ENCODE results near the gene ADD1. TPM values are rescaled to one million over a fixed set of nuclear protein-coding genes. Genes with fewer than 3 reads are reported as not detected.
"Not testable (repeated sequence)": the region's sequence is repeated elsewhere in the genome, so short reads cannot be mapped to it uniquely, and the experiment has no call there.

Gene ADD1
- total RNA-seq, 2 experiments from 2014 or later, result 153 TPM

DNA sequence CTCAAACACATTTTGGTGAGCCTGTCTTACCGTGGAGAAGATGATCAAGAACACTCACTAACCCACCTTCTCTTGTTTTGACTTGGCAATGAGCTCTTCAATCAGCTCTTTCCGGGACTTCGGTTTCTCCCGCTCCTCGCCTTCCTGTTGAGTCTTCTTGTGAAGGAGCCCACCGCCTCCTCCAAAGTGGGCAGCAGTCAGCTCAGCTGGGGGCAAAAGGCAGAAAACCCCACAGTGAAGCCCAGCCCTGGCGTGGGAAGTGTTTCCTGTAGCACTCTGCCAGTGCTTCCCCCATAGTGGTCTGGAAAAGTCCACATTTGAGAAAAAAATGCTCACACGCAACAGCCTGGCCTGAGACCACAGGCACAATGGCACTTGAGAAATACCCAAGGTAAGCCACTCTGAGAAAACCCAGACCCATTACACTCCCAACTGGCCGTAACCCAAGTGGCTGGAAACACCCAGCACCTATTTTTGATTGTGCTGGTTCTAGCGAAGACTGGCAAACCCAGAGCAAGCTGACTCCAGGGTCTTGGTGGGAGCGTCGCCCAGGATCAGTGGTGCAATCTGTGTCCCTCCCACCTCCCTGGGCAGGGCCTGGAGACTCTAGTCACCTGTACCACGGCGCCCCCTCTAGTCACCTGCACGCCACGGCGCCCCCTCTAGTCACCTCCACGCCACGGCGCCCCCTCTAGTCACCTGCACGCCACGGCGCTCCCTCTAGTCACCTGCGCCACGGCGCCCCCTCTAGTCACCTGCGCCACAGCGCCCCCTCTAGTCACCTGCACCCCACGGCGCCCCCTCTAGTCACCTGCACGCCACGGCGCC lies 110.9 kb downstream of the ADD1 start:
- TF ChIP-seq, protein P1, sequence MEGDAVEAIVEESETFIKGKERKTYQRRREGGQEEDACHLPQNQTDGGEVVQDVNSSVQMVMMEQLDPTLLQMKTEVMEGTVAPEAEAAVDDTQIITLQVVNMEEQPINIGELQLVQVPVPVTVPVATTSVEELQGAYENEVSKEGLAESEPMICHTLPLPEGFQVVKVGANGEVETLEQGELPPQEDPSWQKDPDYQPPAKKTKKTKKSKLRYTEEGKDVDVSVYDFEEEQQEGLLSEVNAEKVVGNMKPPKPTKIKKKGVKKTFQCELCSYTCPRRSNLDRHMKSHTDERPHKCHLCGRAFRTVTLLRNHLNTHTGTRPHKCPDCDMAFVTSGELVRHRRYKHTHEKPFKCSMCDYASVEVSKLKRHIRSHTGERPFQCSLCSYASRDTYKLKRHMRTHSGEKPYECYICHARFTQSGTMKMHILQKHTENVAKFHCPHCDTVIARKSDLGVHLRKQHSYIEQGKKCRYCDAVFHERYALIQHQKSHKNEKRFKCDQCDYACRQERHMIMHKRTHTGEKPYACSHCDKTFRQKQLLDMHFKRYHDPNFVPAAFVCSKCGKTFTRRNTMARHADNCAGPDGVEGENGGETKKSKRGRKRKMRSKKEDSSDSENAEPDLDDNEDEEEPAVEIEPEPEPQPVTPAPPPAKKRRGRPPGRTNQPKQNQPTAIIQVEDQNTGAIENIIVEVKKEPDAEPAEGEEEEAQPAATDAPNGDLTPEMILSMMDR (IDR thresholded peaks at IDR 0.05), result peak; percentile 28
- Mint-ChIP-seq H3K9me3 (no peaks in the 10 kb centered on the region), H3K27ac (peak overlapping the region; percentile 54), H3K36me3 (ENCODE audit: low read depth) (peaks cover 93% of the 10 kb centered on the region), H3K4me3 (no peak overlapping the region), H3K4me1 (ENCODE audit: low read depth) (peaks cover 46% of the 10 kb centered on the region), H3K27me3 (no peaks in the 10 kb centered on the region)
- ATAC-seq (ENCODE audit: poor library complexity) (peak; percentile 77), DNase-seq (peak in 8 of 14 experiments; percentile 29 to 83 (median 55))
- peaks cover 85% of the 10 kb centered on the region for H3K36me3 ChIP-seq (ENCODE audit: insufficient read depth, low read length)
- ChIA-PET CTCF (interaction anchor here (0.7 to 2.1 kb wide), 7 partner anchors 8 to 190 kb away, joined by 3 to 14 read pairs (median 4); partner anchors contain the start of genes GRK4 and NOP14), POLR2A (interaction anchor here (0.9 to 2.8 kb wide), 4 partner anchors 8 to 191 kb away, joined by 3 to 18 read pairs (median 8); partner anchors contain the start of gene GRK4)
- H3K4me1 ChIP-seq (ENCODE audit: insufficient read depth, low read length), result peaks cover 14% of the 10 kb centered on the region
- intact Hi-C loops (cut with DNase I, micrococcal nuclease), result loop anchor here in 1 of 2 experiments (2.0 kb wide), 1 partner anchor 190 kb away; no protein-coding TSS in a partner anchor
- H3K9me3 ChIP-seq (ENCODE audit: control insufficient read depth in 1 of 2, insufficient read depth in 1 of 2, low read length in 2 of 2), result no peaks in the 10 kb centered on the region
- H3K27ac ChIP-seq (ENCODE audit: low read depth in 1 of 2, low read length in 2 of 2), result peak overlapping the region; percentile 14 to 75
- H3K27me3 ChIP-seq (ENCODE audit: control insufficient read depth in 1 of 2, insufficient read depth in 2 of 2, low read length in 2 of 2), result no peaks in the 10 kb centered on the region
- no peak overlapping the region for H3K4me3 ChIP-seq (ENCODE audit: low read length)

DNA sequence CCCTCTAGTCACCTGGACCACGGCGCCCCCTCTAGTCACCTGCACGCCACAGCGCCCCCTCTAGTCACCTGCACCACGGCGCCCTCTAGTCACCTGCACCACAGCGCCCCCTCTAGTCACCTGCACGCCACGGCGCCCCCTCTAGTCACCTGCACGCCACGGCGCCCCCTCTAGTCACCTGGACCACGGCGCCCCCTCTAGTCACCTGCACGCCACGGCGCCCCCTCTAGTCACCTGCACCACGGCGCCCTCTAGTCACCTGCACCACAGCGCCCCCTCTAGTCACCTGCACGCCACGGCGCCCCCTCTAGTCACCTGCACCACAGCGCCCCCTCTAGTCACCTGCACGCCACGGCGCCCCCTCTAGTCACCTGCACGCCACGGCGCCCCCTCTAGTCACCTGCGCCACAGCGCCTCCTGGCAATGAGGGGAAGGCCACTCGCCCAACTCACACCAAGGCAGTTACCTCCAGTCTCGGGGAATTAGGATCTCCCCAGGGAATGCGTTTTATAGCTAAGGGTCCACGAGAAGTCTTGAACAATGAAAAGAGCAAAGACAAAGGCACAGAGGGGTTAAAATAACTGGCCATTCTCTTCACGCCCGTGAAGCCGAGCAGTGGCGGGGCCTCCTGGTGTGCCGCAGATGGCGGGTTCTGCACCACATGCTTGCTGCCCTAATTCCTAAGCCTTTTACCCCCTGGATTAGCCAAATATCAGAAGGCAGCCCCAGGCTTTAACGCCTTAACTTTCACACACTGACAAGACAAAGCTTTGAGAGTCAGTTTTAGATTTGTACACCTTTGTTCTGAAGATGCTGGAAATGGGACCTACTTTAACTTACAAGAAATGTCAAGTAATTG lies 111.8 kb downstream of the ADD1 start:
- Histone ChIP-seq H3K36me3 (ENCODE audit: insufficient read depth, low read length) (peaks cover 77% of the 10 kb centered on the region), H3K27ac (ENCODE audit: low read depth in 1 of 2, low read length in 2 of 2) (peak overlapping the region; percentile 14 to 47), H3K4me1 (ENCODE audit: insufficient read depth, low read length) (peaks cover 20% of the 10 kb centered on the region)
- H3K9me3 Mint-ChIP-seq; ATAC-seq (ENCODE audit: poor library complexity); H3K4me3 ChIP-seq (ENCODE audit: low read length); H3K27me3 Mint-ChIP-seq; H3K9me3 ChIP-seq (ENCODE audit: control insufficient read depth in 1 of 2, insufficient read depth in 1 of 2, low read length in 2 of 2); H3K4me3 Mint-ChIP-seq; H3K27me3 ChIP-seq (ENCODE audit: control insufficient read depth in 1 of 2, insufficient read depth in 2 of 2, low read length in 2 of 2): not testable (repeated sequence)
- intact Hi-C loops (cut with DNase I, micrococcal nuclease), result loop anchor here in 1 of 2 experiments (2.0 kb wide), 1 partner anchor 191 kb away; no protein-coding TSS in a partner anchor
- ChIA-PET CTCF (interaction anchor here (0.7 to 2.1 kb wide), 4 partner anchors 16 to 191 kb away, joined by 3 to 14 read pairs (median 4); no protein-coding TSS in a partner anchor), POLR2A (interaction anchor here (2.8 kb wide), 1 partner anchor 20 kb away, joined by 18 read pairs; no protein-coding TSS in a partner anchor)
- peaks cover 90% of the 10 kb centered on the region for H3K36me3 Mint-ChIP-seq (ENCODE audit: low read depth)
- peak overlapping the region; percentile 36 for H3K27ac Mint-ChIP-seq
- TF ChIP-seq, protein P1 (IDR thresholded peaks at IDR 0.05), result peak; percentile 8
- H3K4me1 Mint-ChIP-seq (ENCODE audit: low read depth), result peaks cover 54% of the 10 kb centered on the region
- peak in 1 of 14 experiments; percentile 44 for DNase-seq

DNA sequence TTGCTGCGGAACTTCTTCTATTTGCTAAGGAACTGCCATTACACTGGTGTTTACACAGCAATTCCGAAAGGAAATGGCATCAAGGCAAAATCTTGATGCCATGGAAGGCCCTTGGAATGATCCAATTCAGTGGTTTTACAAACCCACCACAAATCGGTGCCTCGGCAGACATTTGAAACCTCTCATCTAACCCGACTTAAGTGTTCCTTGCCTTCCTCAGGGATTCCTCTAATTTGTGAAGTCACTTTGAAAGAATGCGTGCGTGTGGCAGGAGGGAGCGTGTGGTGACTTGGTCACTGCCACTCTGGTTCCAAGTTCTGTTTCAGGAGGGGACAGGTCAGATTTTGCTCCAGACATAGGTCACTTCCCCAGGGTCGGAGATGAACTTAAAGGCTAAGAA lies 114.8 kb downstream of the ADD1 start:
- Mint-ChIP-seq H3K9me3 (no peaks in the 10 kb centered on the region), H3K36me3 (ENCODE audit: low read depth) (peaks cover 70% of the 10 kb centered on the region), H3K4me1 (ENCODE audit: low read depth) (peaks cover 71% of the 10 kb centered on the region), H3K27ac (no peak overlapping the region), H3K4me3 (no peak overlapping the region), H3K27me3 (no peaks in the 10 kb centered on the region)
- CTCF ChIA-PET, result no interaction called here
- no peak for ATAC-seq (ENCODE audit: poor library complexity)
- no peak for DNase-seq
- Histone ChIP-seq H3K27ac (ENCODE audit: low read depth in 1 of 2, low read length in 2 of 2) (no peak overlapping the region), H3K36me3 (ENCODE audit: insufficient read depth, low read length) (peaks cover 47% of the 10 kb centered on the region), H3K4me3 (ENCODE audit: low read length) (no peak overlapping the region), H3K4me1 (ENCODE audit: insufficient read depth, low read length) (peaks cover 40% of the 10 kb centered on the region), H3K9me3 (ENCODE audit: control insufficient read depth in 1 of 2, insufficient read depth in 1 of 2, low read length in 2 of 2) (no peaks in the 10 kb centered on the region), H3K27me3 (ENCODE audit: control insufficient read depth in 1 of 2, insufficient read depth in 2 of 2, low read length in 2 of 2) (no peaks in the 10 kb centered on the region)
- POLR2A ChIA-PET, result no interaction called here
- TF ChIP-seq, protein P1 (IDR thresholded peaks at IDR 0.05), result no peak
- intact Hi-C loops (cut with DNase I, micrococcal nuclease), result no loop called here

DNA sequence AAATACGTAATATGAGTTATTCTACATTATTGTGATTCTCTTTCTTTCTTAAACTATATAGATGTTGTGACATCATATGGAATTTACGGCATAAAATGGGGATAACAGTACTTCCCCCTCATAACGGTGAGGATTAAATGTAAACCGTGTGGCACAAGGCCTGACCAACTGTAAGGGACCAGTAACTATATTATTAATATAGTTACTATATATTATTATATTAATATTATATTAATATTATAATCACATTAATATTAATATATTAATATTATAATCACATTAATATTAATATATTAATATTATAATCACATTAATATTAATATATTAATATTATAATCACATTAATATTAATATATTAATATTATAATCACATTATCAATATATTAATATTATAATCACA lies 116.8 kb downstream of the ADD1 start:
- H3K4me3 ChIP-seq (ENCODE audit: low read length); POLR2A ChIA-PET; DNase-seq; H3K9me3 ChIP-seq (ENCODE audit: control insufficient read depth in 1 of 2, insufficient read depth in 1 of 2, low read length in 2 of 2); H3K27ac ChIP-seq (ENCODE audit: low read depth in 1 of 2, low read length in 2 of 2); CTCF ChIA-PET; H3K9me3 Mint-ChIP-seq; H3K27me3 Mint-ChIP-seq; H3K27me3 ChIP-seq (ENCODE audit: control insufficient read depth in 1 of 2, insufficient read depth in 2 of 2, low read length in 2 of 2); ATAC-seq (ENCODE audit: poor library complexity): not testable (repeated sequence)
- Histone ChIP-seq H3K4me1 (ENCODE audit: insufficient read depth, low read length) (peaks cover 37% of the 10 kb centered on the region), H3K36me3 (ENCODE audit: insufficient read depth, low read length) (peaks cover 33% of the 10 kb centered on the region)
- peaks cover 65% of the 10 kb centered on the region for H3K4me1 Mint-ChIP-seq (ENCODE audit: low read depth)
- peak overlapping the region; percentile 25 for H3K27ac Mint-ChIP-seq
- H3K36me3 Mint-ChIP-seq (ENCODE audit: low read depth), result peaks cover 52% of the 10 kb centered on the region
- peak overlapping the region; percentile 54 for H3K4me3 Mint-ChIP-seq
- intact Hi-C loops (cut with DNase I, micrococcal nuclease), result loop anchor here (5.0 to 10.0 kb wide), 5 partner anchors 38 to 953 kb away; partner anchors contain the start of genes HAUS3 (in 1 of the 2), NELFA (in 1 of the 2), POLN (in 1 of the 2) and RGS12 (in 1 of the 2)

Data from CD4-positive, alpha-beta T cell (primary cell).